Sigmoid colon (tissue), 3 donors: Measurements from ENCODE around the gene ABCD3.

Experiments
- POLR2A ChIP-seq, 2 donors: fragments of 450-650 bp; IDR thresholded peaks; one replicate each; pipeline ENCODE4 v1.6.1; 2016; ENCODE audit warnings: antibody characterized with exemption in 2 of 2, mild to moderate bottlenecking in 2 of 2, moderate library complexity in 2 of 2
- TF ChIP-seq, protein P1 (sequence below), 4 experiments: fragments of 450-650 bp in 3 of 4; fragments of 200-600 bp in 1 of 4; IDR thresholded peaks; one replicate each; pipeline ENCODE4 v1.5.1; 2016 to 2019; ENCODE audit warnings: antibody characterized with exemption in 4 of 4, mild to moderate bottlenecking in 3 of 4, moderate library complexity in 2 of 4

GRCh38 chr1:94490556-94490955 lies 72.4 kb downstream of the ABCD3 start:
- TF ChIP-seq POLR2A (IDR thresholded peaks at IDR 0.05), result no peak
- TF ChIP-seq, protein P1, sequence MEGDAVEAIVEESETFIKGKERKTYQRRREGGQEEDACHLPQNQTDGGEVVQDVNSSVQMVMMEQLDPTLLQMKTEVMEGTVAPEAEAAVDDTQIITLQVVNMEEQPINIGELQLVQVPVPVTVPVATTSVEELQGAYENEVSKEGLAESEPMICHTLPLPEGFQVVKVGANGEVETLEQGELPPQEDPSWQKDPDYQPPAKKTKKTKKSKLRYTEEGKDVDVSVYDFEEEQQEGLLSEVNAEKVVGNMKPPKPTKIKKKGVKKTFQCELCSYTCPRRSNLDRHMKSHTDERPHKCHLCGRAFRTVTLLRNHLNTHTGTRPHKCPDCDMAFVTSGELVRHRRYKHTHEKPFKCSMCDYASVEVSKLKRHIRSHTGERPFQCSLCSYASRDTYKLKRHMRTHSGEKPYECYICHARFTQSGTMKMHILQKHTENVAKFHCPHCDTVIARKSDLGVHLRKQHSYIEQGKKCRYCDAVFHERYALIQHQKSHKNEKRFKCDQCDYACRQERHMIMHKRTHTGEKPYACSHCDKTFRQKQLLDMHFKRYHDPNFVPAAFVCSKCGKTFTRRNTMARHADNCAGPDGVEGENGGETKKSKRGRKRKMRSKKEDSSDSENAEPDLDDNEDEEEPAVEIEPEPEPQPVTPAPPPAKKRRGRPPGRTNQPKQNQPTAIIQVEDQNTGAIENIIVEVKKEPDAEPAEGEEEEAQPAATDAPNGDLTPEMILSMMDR (IDR thresholded peaks at IDR 0.05), result no peak
